GM19351 (cell line): ENCODE data around the gene XYLT1.
"Not testable (repeated sequence)": the region's sequence is repeated elsewhere in the genome, so short reads cannot be mapped to it uniquely, and the experiment has no call there.

Experiments used
- ATAC-seq: cut with Tn5 transposase; IDR thresholded peaks from one replicate; pipeline ENCODE4 v1.9.1; 2021; ENCODE audit warnings: mild to moderate bottlenecking, moderate library complexity; ENCODE audit not compliant: unreplicated experiment

The XYLT1 gene

GRCh38 chr16:17342031-17342430 lies 128.7 kb downstream of the XYLT1 start:
- no peak for ATAC-seq

GRCh38 chr16:17340804-17341203 lies 130.0 kb downstream of the XYLT1 start:
- no peak for ATAC-seq

DNA sequence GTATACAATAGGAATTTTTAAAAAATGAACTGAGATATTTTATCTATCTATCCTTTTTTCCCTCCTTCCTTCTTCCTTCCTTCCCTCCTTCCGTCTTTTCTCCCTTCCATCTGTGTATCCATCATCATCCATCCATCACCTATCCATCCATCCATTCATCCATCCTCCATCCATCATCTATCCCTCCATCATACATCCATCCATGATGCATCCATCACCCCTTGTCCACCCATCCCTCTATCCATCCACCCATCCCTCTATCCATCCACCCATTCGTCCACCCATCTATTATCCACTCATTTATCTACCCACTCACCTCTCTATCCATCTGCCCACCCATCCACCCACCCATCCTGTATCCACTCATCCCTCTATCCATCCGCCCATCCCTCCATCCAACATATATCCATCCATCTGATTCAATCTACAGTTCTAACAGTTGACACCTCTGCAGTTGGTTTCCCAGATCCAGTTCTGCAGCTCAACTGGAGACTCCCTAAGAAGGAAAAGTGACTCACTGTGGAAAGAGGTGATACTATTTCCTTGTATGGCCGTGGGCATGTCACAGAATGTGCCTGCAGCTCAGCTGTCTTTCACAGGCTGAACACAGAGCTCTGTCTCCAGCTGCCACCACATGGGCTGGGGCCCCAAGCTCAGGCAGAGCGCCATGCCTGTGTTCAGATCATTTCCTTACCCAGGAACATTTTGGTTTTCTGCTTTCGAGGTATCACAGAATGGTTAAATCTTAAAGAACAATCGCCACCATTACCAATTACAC lies 130.8 kb downstream of the XYLT1 start:
- ATAC-seq = no peak

- ATAC-seq = no peak
Observed at GRCh38 chr16:17338244-17338643, 132.5 kb downstream of the XYLT1 start.

GRCh38 chr16:17336530-17336900 lies 134.2 kb downstream of the XYLT1 start:
- ATAC-seq = no peak

DNA sequence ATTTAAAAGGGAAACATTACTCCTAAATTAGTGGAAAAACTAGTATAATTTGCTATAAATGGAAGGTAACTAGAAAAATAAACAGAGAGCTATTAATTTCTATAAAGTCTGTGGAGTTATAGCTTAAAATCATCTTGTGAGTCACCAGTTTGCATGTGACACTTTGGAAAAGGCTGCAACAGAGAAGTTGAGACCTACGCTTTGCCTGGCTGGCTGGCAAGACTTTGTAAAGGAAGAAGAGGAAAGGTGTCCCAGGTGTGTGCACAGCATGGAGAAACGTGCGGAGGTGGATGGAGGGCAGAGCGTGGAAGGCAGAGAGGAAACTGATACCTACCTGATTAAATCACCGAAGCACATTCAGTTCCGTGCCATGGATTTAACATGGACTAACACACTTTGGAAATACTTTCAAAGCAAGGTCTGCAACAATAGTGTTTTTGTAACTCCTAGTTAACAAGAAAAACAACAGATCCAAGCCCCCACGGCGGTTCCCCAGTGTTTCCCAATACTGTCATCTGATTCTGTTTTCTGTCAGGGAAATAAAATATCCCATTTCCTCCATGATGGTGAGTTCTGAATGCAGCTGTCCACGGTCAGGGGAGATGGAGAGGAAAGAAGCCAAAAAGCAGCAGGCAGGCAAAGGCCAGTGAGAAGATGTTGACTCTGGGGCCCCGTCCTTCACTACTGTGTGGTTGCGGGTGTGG lies 134.8 kb downstream of the XYLT1 start:
- ATAC-seq = no peak

DNA sequence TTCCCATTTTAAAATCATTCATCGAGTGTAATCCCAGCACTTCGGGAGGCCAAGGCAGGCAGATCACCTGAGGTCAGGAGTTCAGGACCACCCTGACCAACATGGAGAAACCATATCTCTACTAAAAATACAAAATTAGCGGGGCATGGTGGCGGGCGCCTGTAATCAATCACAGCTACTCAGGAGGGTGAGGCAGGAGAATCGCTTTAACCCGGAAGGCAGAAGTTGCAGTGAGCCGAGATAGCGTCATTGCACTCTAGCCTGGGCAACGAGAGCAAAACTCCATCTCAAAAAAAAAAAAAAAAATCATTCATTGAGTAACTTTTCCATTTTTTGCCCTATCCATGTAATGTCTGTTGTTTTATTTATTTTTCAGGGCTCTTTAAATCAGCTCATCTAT lies 135.4 kb downstream of the XYLT1 start:
- ATAC-seq = not testable (repeated sequence)

DNA sequence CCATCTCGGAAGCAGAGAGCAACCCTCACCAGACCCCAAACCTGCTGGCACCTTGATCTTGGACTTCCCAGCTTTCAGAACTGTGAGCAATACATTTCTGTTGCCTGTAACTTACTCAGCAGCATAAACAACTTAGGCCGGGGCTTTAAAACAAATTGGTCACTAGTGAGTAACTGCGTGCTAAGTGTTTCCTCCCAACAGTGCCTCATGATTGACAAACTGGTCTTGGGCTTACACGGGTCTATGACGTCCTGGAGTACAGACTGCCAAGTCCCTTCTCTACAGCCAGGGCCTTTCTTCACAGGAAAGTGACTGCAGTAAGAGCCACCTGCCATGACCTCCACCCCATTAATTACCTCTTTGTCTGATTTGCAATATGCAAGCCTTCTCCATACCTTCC lies 136.7 kb downstream of the XYLT1 start:
- ATAC-seq = no peak

DNA sequence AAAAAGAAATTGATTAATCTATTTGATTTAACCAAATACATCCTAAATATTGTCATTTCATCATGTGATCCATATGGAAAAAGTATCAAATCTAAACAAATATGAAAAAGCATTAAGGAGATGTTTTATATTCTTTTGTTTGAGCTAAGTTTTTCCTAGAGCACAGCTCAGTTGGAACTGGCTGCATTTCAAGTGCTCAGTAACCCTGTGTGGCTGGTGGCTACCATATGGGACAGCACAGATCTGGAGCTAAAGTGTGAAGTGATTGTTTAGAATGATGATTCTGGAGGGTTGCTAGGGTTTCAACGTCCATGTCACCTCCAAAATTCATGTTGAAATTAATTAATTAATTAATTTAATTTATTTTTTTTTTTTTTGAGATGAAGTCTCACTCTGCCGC lies 137.5 kb downstream of the XYLT1 start:
- no peak for ATAC-seq

DNA sequence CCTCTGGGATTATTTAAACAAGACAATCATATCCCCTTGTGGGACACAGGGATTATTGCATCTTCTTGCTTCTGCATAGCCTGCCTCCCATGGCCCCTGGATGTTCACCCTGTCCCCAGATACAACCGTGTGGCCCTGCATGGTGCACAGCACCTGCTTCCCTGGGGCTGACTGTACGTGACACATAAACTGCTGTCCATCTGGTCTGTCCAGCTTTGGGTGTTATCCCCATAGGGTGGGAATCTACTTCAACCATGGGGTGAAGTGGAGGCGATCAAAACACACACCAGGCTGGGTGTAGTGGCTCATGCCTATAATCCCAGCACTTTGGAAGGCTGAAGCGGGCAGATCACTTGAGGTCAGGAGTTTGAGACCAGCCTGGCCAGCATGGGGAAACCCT lies 138.8 kb downstream of the XYLT1 start:
- no peak for ATAC-seq

DNA sequence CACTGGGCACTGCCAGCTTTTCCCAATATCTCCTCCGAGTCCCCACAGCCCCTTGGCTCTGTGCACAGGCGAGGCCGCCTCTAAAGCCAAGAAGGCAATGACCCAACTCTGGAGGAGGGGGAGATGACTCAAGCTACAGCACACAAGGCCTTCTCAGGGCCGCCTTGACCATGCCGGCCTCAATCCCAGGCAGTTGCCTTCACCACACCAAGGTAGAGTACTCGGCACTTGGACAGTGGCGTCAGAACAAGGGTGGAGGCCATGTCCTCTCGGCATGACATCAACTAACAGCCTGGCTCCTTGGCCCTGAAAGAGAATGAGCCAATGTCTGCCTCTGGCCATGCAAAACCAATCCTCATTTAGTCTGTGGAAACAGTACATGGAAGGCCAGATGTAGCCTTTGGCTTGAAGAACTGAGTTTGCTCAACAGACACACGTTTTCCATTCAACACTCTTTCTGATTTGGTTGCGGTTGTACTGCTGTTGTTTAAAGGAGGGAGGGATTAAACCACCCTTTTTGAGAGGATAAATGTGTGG lies 139.6 kb downstream of the XYLT1 start:
- no peak for ATAC-seq

DNA sequence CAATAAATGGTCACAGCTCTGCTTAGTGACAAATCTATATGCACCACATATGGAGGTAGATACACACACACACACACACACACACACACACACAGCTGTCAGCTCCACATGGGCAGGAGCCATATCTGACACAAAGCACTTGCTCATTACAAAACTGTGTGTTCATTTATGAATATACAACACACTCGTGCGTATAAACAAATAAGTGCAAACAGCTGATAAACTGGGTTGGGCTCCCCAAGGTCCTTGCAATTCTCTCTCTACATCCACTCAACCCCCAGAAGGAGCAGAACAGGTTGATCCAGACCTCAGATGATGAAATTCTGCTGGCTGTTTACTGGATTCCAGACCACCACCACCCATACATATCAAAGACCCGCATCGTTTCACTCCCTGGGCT lies 140.7 kb downstream of the XYLT1 start:
- no peak for ATAC-seq

DNA sequence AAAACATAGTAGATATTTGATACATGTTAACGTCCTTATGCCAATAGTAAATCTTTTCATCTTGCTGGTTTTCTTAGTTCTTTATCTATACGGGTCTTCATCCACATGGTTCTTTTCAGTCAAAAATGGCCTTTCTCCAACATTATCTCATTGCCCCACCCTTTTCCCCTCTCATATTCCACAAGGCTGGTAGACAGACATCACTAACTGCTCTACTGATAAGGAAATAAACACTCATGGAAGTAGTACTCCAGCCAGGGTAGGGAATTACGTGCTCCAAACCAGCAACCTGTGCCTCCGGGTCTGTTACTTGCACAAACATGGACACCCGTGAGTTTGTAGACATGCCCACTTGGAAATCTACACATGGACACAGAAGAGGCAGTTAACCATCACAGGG lies 141.4 kb downstream of the XYLT1 start:
- no peak for ATAC-seq

- no peak for ATAC-seq
Observed at GRCh38 chr16:17328932-17329331, 141.8 kb downstream of the XYLT1 start.

DNA sequence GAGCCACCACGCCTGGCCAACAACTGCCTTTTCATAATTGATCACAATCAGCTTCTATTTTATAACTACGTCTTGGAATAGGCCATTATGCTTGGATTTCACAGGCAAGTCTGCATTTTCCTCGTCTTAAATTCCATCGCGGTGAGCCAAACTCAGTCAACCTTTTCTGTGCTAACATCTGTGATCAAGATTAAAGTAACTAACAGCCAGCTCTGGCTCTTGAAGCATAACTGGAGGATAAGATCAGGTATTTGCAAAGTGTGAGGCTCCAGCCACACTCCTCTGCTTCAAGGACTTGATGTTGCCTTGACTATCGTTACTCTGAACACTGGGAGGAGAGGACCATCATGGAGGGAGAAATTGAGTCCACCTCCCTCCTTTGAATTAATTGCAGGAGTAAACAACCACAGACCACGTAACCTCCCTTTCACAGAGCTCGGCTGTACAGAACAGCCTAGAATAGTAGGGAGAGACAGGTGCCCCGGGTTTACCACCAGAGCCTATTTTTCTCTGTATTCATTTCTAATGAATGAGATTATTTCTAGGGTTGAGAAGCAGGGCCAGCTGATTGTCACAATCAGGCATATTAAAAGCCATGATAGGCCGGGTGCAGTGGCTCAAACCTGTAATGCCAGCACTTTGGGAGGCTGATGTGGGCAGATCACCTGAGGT lies 143.0 kb downstream of the XYLT1 start:
- ATAC-seq = no peak

- no peak for ATAC-seq
Observed at GRCh38 chr16:17325476-17326143, 145.2 kb downstream of the XYLT1 start.

GRCh38 chr16:17324451-17324850 lies 146.3 kb downstream of the XYLT1 start:
- no peak for ATAC-seq

- ATAC-seq = no peak
Observed at GRCh38 chr16:17323171-17323570, 147.6 kb downstream of the XYLT1 start.

DNA sequence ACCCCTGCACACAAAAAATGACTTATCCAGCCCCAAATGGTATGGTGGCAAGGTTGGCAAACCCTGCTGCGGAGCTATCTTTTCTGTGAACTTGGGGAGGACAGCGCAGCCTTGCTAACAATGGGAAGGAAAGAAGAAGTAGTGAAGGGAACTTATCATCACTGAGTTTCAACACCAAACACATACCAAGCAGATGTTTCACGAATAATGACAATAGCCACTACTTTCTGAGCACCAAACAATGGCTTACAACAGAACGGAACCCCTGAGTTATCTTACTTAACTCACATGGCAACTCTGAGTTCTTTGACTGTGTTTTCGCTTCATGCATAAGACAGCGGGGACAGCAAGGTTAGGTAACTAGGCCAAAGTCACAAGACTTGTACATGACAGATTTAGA lies 148.9 kb downstream of the XYLT1 start:
- ATAC-seq = no peak

GRCh38 chr16:17320009-17320408 lies 150.8 kb downstream of the XYLT1 start:
- no peak for ATAC-seq

DNA sequence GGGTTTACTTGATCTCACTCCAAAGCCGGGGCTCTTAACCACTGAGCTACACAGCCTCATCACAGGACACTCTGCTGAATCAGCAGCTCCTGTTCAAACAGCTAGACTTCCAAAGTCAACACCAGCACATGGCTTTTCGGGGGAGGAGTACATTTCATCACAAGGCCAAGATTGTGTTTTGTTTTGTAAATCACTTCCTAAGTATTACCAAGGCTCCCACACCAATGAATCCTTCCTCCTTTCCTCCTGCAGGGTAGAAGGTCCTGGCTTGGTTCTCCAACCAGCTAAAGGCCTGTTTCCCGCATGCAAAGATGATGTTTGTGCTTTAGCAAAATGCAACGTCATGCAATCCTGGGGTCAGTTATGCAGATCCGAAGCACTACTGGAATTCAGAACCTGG lies 152.5 kb downstream of the XYLT1 start:
- no peak for ATAC-seq
